Left lobe of liver (tissue), 2 donors: ENCODE data around the gene ANKUB1. TPM values are rescaled to one million over a fixed set of nuclear protein-coding genes. Genes with fewer than 3 reads are reported as not detected.

Source experiments
- ATAC-seq: fragments of 200-7000 bp; cut with Tn5 transposase; one replicate; pipeline ENCODE4 v1.9.1; 2020; ENCODE audit warnings: mild to moderate bottlenecking, moderate library complexity
- DNase-seq: peaks from one replicate; pipeline ENCODE4 v3.0.0-alpha.2; 2020; ENCODE audit warnings: low spot score
- total RNA-seq: library from RNA; stranded (reverse); gene quantifications from one replicate; pipeline ENCODE4 v1.2.1, GENCODE V29; 2021
- donor health status: DM: no; HTN: no; CAD: no; lungs with moderate emphysema.
- donor health status: DM: no; HTN: yes; CAD: no.

Gene ANKUB1
- total RNA-seq, 1 donor from 2014 or later, result not detected

- ATAC-seq (no peak), DNase-seq (no peak)
Measured at GRCh38 chr3:149809699-149810098, 17.3 kb upstream of the ANKUB1 start.

- peak; percentile 62 for DNase-seq
- ATAC-seq, result peak; percentile 48
Measured at GRCh38 chr3:149808209-149808829, 16.0 kb upstream of the ANKUB1 start.

- no peak for ATAC-seq
- DNase-seq, result no peak
Measured at GRCh38 chr3:149806171-149806778, 13.9 kb upstream of the ANKUB1 start.

- ATAC-seq (no peak), DNase-seq (no peak)
Measured at GRCh38 chr3:149801639-149802038, 9.3 kb upstream of the ANKUB1 start.

GRCh38 chr3:149801195-149801594, 8.8 kb upstream of the ANKUB1 start:
- ATAC-seq, result no peak
- no peak for DNase-seq

- ATAC-seq (no peak), DNase-seq (no peak)
Measured at GRCh38 chr3:149800693-149801092, 8.3 kb upstream of the ANKUB1 start.

GRCh38 chr3:149796026-149796425, 3.7 kb upstream of the ANKUB1 start:
- ATAC-seq (no peak), DNase-seq (no peak)

GRCh38 chr3:149790698-149791097, 1.7 kb downstream of the ANKUB1 start:
- ATAC-seq (no peak), DNase-seq (no peak)

GRCh38 chr3:149790268-149790667, 2.1 kb downstream of the ANKUB1 start:
- ATAC-seq, result no peak
- DNase-seq, result no peak

- DNase-seq (no peak), ATAC-seq (no peak)
Measured at GRCh38 chr3:149784064-149784704, 8.2 kb downstream of the ANKUB1 start.

- ATAC-seq (no peak), DNase-seq (no peak)
Measured at GRCh38 chr3:149783576-149783975, 8.8 kb downstream of the ANKUB1 start.

- no peak for DNase-seq
- no peak for ATAC-seq
Measured at GRCh38 chr3:149781741-149782140, 10.6 kb downstream of the ANKUB1 start.

- no peak for ATAC-seq
- DNase-seq, result no peak
Measured at GRCh38 chr3:149781211-149781610, 11.1 kb downstream of the ANKUB1 start.

GRCh38 chr3:149777414-149778214, 14.7 kb downstream of the ANKUB1 start:
- DNase-seq (no peak), ATAC-seq (peak; percentile 67)

GRCh38 chr3:149776170-149776569, 16.2 kb downstream of the ANKUB1 start:
- DNase-seq (no peak), ATAC-seq (no peak)

- ATAC-seq, result no peak
- no peak for DNase-seq
Measured at GRCh38 chr3:149772861-149773260, 19.5 kb downstream of the ANKUB1 start.

GRCh38 chr3:149771652-149772271, 20.6 kb downstream of the ANKUB1 start:
- DNase-seq (no peak), ATAC-seq (peak; percentile 84)

- ATAC-seq (no peak), DNase-seq (no peak)
Measured at GRCh38 chr3:149770246-149770645, 22.1 kb downstream of the ANKUB1 start.

GRCh38 chr3:149768704-149769103, 23.6 kb downstream of the ANKUB1 start:
- DNase-seq, result no peak
- no peak for ATAC-seq

GRCh38 chr3:149767720-149768119, 24.6 kb downstream of the ANKUB1 start:
- DNase-seq (no peak), ATAC-seq (no peak)

- ATAC-seq, result peak; percentile 82
- DNase-seq, result no peak
Measured at GRCh38 chr3:149765762-149766334, 26.5 kb downstream of the ANKUB1 start.
